A549 (cell line): ENCODE results near the gene ATP6V1F.

Source experiments
- CTCF ChIP-seq: fragments of >200 bp; sonication (Bioruptor Twin); formaldehyde crosslinking; IDR thresholded peaks from 3 replicates; pipeline ENCODE4 v1.5.1; 2016
- HOXA7 ChIP-seq: fragments of 250-450 bp; sonication (Bioruptor Pico); IDR thresholded peaks from 2 replicates; pipeline ENCODE4 v1.5.0; 2020; ENCODE audit warnings: mild to moderate bottlenecking, moderate library complexity
- JUNB ChIP-seq: fragments of >200 bp; sonication (Bioruptor Twin); formaldehyde crosslinking; IDR thresholded peaks from 2 replicates; pipeline ENCODE4 v1.6.1; 2016
- RFX5 ChIP-seq: fragments of 450-650 bp; IDR thresholded peaks from 2 replicates; pipeline ENCODE4 v1.7.1; 2014; ENCODE audit warnings: antibody characterized with exemption, mild to moderate bottlenecking, moderate library complexity
- ZSCAN20 ChIP-seq: fragments of 250-450 bp; sonication (Bioruptor Pico); IDR thresholded peaks from 2 replicates; pipeline ENCODE4 v1.8.0; 2022; ENCODE audit warnings: mild to moderate bottlenecking, moderate library complexity
- TF ChIP-seq, protein P1 (sequence below): IDR thresholded peaks from 2 replicates; pipeline ENCODE4 v1.6.1; 2012; ENCODE audit warnings: low read depth, borderline replicate concordance

GRCh38 chr7:128844777-128845311, 17.8 kb upstream of the ATP6V1F start:
- TF ChIP-seq, protein P1, sequence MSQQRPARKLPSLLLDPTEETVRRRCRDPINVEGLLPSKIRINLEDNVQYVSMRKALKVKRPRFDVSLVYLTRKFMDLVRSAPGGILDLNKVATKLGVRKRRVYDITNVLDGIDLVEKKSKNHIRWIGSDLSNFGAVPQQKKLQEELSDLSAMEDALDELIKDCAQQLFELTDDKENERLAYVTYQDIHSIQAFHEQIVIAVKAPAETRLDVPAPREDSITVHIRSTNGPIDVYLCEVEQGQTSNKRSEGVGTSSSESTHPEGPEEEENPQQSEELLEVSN = no peak
- no peak for TF ChIP-seq JUNB
- TF ChIP-seq ZSCAN20 (CRISPR knock-in tag) = no peak
- no peak for TF ChIP-seq CTCF
- TF ChIP-seq HOXA7 (CRISPR knock-in tag) = no peak
- TF ChIP-seq RFX5 = no peak
